Cardiac fibroblast (primary cell): ENCODE results near the gene MED12L.

Experiments
- DNase-seq, 2 donors: peaks; one replicate each; pipeline versions ENCODE4 v3.0.0 to v3.0.0-alpha.2; 2010; ENCODE audit warnings: low read depth in 2 of 2
- H3K4me3 ChIP-seq, 2 donors: replicated peaks in 1 of 2; 1 replicate in 1 of 2; 2 replicates in 1 of 2; pipeline ENCODE4 v1.5.1; 2011; ENCODE audit warnings: low read depth in 2 of 2, low read length in 2 of 2, mild to moderate bottlenecking in 2 of 2, moderate library complexity in 1 of 2
- CTCF ChIP-seq: IDR thresholded peaks from one replicate; pipeline ENCODE4 v1.5.1; 2011; ENCODE audit warnings: low read depth, mild to moderate bottlenecking, low read length, inconsistent platforms

MED12L gene

GRCh38 chr3:151276038-151276686, 190.7 kb downstream of the MED12L start:
- TF ChIP-seq CTCF = no peak
- DNase-seq = no peak
- H3K4me3 ChIP-seq = no peak overlapping the region

GRCh38 chr3:151276687-151277042, 191.2 kb downstream of the MED12L start:
- no peak for TF ChIP-seq CTCF
- H3K4me3 ChIP-seq = no peak overlapping the region
- no peak for DNase-seq

GRCh38 chr3:151278230-151278629, 192.8 kb downstream of the MED12L start, which contains the start of gene P2RY14:
P2RY14 (minus strand) TSS chr3:151278542; CDS start chr3:151214316, 64,226 bp downstream.
- no peak within 1 kb of the TSS for H3K4me3 ChIP-seq
- no peak for TF ChIP-seq CTCF
- no peak for DNase-seq

GRCh38 chr3:151281671-151282324, 196.3 kb downstream of the MED12L start:
- no peak for TF ChIP-seq CTCF
- peak; percentile 20 to 81 for DNase-seq
- H3K4me3 ChIP-seq = no peak overlapping the region

GRCh38 chr3:151282921-151283320, 197.5 kb downstream of the MED12L start:
- peak; percentile 79 for DNase-seq
- peak; percentile 50 for TF ChIP-seq CTCF
- H3K4me3 ChIP-seq = no peak overlapping the region

GRCh38 chr3:151283387-151283786, 197.9 kb downstream of the MED12L start:
- H3K4me3 ChIP-seq = no peak overlapping the region
- TF ChIP-seq CTCF = no peak
- no peak for DNase-seq
